Activated naive CD8-positive, alpha-beta T cell treated with anti-CD3 and anti-CD28 coated beads for 36 hours (primary cell): ENCODE results near the gene CACNA1C. TPM values are rescaled to one million over a fixed set of nuclear protein-coding genes. Genes with fewer than 3 reads are reported as not detected.
A peak's percentile ranks its signal among the peaks of the same experiment; 100 is the strongest.

Experiments used
- DNase-seq: peaks from one replicate; pipeline ENCODE4 v3.0.0; 2021
- H3K27ac Mint-ChIP-seq: one replicate; pipeline ENCODE4 v1.8.0; 2022; ENCODE audit warnings: mild to moderate bottlenecking, moderate library complexity, mixed read lengths
- H3K27me3 Mint-ChIP-seq: one replicate; pipeline ENCODE4 v1.8.0; 2022; ENCODE audit warnings: mild to moderate bottlenecking, mixed read lengths
- H3K36me3 Mint-ChIP-seq: one replicate; pipeline ENCODE4 v1.8.0; 2021; ENCODE audit warnings: mild to moderate bottlenecking, mixed read lengths
- H3K4me1 Mint-ChIP-seq: one replicate; pipeline ENCODE4 v1.8.0; 2021; ENCODE audit warnings: mixed read lengths
- H3K4me3 Mint-ChIP-seq: one replicate; pipeline ENCODE4 v1.8.0; 2022; ENCODE audit warnings: mild to moderate bottlenecking, moderate library complexity, mixed read lengths
- H3K9me3 Mint-ChIP-seq: one replicate; pipeline ENCODE4 v1.8.0; 2022; ENCODE audit warnings: mixed read lengths
- total RNA-seq, 2 experiments: library from RNA; stranded (reverse); gene quantifications; one replicate each; pipeline ENCODE4 v1.2.3, GENCODE V29; 2021

The CACNA1C gene
- total RNA-seq, 2 experiments from 2014 or later: 0.02 to 0.14 TPM

DNA sequence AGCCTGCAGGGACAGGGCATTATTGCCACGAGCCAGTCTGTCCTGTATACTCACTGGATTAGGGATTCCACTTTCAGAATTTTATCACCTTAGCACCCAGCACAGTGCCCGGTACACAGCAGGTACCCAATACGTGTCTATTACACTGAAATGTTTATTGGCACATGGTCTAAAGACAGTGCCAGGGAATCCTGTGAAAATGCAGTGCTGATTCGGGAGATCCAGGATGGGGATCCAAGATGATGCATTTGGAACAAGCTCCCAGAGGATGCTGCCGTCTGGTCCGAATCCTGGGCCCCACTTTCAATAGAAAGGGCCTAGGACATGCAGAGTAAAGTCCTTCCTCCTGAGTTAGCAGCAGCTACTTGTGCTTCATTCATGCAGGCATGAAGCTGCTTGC lies 230.7 kb downstream of the CACNA1C start:
- no peak overlapping the region for H3K27ac Mint-ChIP-seq
- H3K4me3 Mint-ChIP-seq: no peak overlapping the region
- peaks cover 7% of the 10 kb centered on the region for H3K9me3 Mint-ChIP-seq
- no peak for DNase-seq
- peaks cover 15% of the 10 kb centered on the region for H3K27me3 Mint-ChIP-seq
- peaks cover 10% of the 10 kb centered on the region for H3K4me1 Mint-ChIP-seq
- no peaks in the 10 kb centered on the region for H3K36me3 Mint-ChIP-seq

DNA sequence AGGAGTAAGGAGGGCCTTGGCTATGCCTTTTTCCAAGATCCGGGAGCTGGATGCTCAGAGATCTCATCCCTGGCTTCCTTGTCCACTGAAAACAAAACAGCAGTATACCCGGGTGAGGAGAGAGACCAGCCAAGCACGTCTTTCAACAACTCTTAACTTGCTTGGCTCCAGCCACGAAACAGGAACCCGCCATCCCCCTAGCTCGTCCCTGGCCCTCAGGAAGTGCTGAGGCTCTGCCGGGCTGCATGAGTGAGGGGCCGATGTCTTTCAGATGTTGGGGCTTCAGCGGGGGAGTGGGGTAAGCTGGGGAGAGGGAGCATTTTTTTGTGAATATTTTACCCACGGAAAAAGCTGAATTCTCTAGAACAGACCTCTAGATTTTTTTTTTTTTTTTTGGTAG lies 231.1 kb downstream of the CACNA1C start:
- Mint-ChIP-seq H3K4me3 (no peak overlapping the region), H3K27ac (no peak overlapping the region), H3K4me1 (peaks cover 10% of the 10 kb centered on the region), H3K27me3 (peaks cover 15% of the 10 kb centered on the region), H3K36me3 (no peaks in the 10 kb centered on the region), H3K9me3 (peaks cover 7% of the 10 kb centered on the region)
- DNase-seq: no peak

DNA sequence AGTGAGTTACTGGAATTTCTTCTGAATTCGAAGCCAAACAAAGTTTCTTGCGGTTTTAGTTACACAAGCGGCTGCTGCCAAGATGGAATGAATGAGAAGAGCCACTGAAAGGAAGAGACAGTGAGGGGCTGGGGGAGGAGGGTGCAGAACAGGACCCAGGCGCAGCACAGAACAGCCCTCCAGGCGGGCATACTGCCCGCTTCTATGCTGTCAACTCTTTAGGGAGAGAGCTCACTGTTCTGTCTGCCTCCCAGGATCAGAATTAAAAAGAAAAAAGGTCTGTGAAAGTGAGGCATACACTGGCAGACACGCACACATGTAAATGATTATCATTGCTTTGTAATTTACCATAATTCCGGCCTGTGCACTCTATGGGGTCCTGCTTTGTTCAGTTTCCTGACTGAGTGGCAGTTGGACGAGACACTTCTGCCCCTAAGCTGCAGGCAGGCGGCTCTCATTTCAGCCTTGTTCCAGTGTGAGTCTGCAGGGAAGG lies 231.6 kb downstream of the CACNA1C start:
- Mint-ChIP-seq H3K9me3 (peaks cover 7% of the 10 kb centered on the region), H3K27me3 (peaks cover 15% of the 10 kb centered on the region), H3K4me3 (no peak overlapping the region), H3K27ac (no peak overlapping the region), H3K4me1 (peaks cover 10% of the 10 kb centered on the region), H3K36me3 (no peaks in the 10 kb centered on the region)
- DNase-seq: no peak

DNA sequence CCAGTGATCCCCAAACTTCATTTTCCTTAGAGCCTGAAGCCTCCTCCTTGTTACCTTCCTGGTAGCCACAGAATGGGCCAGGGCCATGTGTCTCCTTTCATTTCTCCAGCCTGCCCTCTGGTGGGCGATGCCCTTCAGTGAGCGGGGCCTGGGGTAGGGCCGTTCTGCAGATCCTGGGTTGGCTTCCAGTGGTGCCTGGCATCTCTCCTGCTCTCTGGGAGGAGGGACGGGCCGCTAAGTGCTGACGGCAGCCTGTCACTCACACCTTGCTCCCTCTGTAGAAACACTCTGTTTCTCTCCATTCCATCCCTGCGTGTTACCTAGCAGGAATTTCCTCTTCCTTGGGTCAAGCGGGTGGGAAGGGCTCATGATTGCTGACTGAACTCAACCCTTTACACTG lies 232.1 kb downstream of the CACNA1C start:
- peaks cover 10% of the 10 kb centered on the region for H3K4me1 Mint-ChIP-seq
- no peaks in the 10 kb centered on the region for H3K36me3 Mint-ChIP-seq
- peak; percentile 40 for DNase-seq
- H3K27ac Mint-ChIP-seq: no peak overlapping the region
- no peak overlapping the region for H3K4me3 Mint-ChIP-seq
- H3K9me3 Mint-ChIP-seq: peaks cover 7% of the 10 kb centered on the region
- peaks cover 15% of the 10 kb centered on the region for H3K27me3 Mint-ChIP-seq

DNA sequence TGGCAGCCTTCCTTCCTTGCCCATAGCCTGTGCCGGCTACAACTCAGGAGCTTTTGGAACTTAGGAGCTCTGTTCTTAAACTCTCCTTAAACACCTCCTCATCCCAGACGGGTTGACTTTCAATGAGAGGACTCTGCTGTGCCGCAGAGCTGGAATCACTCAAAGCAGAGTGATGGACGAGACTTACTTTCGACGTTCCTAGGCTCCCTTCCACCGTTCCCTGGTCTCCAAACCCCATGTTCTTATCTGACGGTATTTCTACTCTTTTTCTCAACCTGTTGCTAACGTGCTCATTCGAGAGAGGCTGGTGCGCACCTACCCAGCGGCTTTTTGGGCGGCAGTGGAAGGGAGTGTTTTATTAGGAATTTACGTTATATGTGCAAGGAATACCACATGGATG lies 232.7 kb downstream of the CACNA1C start:
- Mint-ChIP-seq H3K9me3 (peaks cover 7% of the 10 kb centered on the region), H3K36me3 (no peaks in the 10 kb centered on the region), H3K4me1 (peaks cover 10% of the 10 kb centered on the region), H3K4me3 (no peak overlapping the region), H3K27ac (no peak overlapping the region), H3K27me3 (peaks cover 15% of the 10 kb centered on the region)
- DNase-seq: no peak

DNA sequence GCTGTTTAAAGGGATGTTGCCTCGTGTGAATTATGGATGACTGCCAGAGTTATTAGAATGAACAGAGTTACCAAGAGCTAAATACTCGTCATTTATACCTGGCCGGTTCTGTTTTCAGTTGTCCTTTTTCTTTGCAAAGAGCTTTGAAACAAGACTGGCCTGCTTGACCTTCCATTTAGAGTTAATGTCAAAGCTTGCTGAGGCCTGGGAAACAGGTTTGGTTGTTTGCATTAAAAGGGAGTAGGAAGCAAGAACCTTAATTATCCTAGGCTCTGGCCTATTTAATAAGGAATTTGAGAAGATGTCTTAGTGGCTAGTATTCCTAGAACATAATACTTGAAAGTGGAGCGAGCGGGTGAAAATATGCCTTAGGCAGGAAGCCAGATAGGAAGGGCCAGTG lies 233.3 kb downstream of the CACNA1C start:
- no peak overlapping the region for H3K4me3 Mint-ChIP-seq
- no peak for DNase-seq
- H3K4me1 Mint-ChIP-seq: peaks cover 10% of the 10 kb centered on the region
- H3K9me3 Mint-ChIP-seq: peaks cover 4% of the 10 kb centered on the region
- peaks cover 15% of the 10 kb centered on the region for H3K27me3 Mint-ChIP-seq
- H3K36me3 Mint-ChIP-seq: no peaks in the 10 kb centered on the region
- no peak overlapping the region for H3K27ac Mint-ChIP-seq

DNA sequence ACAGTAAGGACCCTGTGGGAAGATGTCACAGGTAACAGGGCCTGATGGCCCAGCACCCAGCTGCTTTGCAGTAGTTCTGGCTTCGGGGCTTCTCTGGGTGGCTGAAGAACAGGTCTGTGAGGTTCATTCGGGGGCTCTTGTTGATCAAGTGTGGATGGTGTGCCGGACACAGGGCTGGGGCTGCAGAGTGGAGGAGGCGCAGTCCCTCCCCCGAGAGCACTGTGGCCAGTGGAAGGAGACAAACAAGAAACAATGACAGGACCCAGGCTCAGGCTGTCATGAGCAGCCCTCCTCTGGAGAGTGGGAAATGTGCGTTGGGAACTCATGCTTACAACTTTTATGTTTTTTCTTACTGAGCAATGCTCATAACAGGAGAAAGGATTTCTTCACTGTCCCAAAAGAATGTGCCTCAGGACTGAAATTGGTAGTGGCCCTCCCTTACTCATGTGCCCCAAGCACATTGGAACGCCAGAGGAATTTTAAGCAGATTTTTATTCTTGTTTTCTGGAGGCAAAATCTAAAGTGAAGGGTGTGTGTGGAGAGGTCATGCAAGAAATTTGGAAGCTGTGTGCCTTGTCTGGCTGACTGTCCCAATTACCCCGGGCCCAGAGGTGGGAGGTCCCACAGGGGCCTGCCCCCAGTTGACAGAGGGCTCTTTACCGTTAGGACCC lies 233.8 kb downstream of the CACNA1C start:
- Mint-ChIP-seq H3K27me3 (peaks cover 15% of the 10 kb centered on the region), H3K27ac (no peak overlapping the region), H3K36me3 (no peaks in the 10 kb centered on the region), H3K9me3 (peaks cover 2% of the 10 kb centered on the region), H3K4me1 (peaks cover 10% of the 10 kb centered on the region), H3K4me3 (no peak overlapping the region)
- DNase-seq: no peak

DNA sequence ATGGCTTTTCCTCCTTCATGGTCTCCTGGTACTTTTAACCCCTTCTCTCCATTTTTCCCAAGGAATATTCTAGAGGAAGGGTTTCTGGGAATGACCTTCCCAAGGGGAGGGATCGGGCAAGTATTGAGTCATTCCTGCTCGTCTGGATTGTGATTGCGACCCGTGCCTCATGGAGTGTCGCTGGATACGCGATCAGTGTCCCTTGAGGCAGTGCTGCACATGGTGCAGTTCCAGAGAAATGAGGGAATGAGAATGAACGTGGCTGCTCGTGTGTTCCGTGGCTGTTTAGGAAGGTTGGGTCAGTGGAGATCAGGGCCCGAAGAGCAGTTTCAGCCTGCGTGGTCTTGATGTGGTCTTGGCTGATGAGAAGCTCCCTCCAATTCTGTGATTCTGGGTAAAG lies 234.4 kb downstream of the CACNA1C start:
- Mint-ChIP-seq H3K36me3 (no peaks in the 10 kb centered on the region), H3K27ac (no peak overlapping the region), H3K9me3 (no peaks in the 10 kb centered on the region), H3K4me3 (no peak overlapping the region), H3K27me3 (peaks cover 11% of the 10 kb centered on the region), H3K4me1 (peaks cover 10% of the 10 kb centered on the region)
- DNase-seq: no peak

DNA sequence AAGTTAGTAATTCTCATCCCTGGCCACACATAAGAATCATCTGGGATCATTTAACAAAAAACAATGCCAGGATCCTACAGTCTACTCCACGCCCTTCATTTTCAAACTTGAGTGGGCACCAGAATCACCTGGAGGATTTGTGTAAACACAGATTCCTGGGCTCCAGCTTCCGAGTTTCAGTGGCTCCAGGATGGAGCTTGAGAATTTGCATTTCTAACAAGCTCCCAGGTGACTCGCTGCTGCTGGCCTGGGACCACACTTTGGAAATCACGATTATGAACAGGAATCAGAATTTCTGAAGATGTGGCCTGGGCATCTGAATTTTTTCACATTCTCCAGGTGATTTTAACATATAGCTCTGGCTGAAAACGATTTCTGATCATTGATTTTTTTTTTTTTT lies 234.8 kb downstream of the CACNA1C start:
- Mint-ChIP-seq H3K36me3 (no peaks in the 10 kb centered on the region), H3K27me3 (peaks cover 11% of the 10 kb centered on the region), H3K9me3 (no peaks in the 10 kb centered on the region), H3K4me1 (peaks cover 10% of the 10 kb centered on the region), H3K4me3 (no peak overlapping the region), H3K27ac (no peak overlapping the region)
- no peak for DNase-seq

DNA sequence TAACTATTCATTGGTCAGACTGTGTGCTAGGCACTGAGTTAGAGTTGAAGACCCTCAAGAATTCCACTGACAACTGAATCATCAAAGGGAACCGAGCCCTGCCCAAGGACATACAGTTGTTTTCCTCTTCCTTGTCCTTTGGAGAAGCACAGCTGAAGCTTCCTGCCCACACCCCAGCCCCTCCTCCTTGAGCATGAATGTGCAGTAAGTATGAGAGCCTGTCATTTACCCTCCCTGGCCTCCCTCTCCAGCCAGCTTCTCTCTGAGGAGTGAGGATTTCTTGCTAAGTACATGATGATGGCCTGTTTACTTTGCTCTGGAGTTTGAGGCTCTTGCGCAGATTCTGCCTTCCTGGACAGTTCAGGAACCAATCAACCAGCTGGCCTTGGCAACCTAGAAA lies 235.2 kb downstream of the CACNA1C start:
- Mint-ChIP-seq H3K36me3 (no peaks in the 10 kb centered on the region), H3K27me3 (peaks cover 7% of the 10 kb centered on the region)

DNA sequence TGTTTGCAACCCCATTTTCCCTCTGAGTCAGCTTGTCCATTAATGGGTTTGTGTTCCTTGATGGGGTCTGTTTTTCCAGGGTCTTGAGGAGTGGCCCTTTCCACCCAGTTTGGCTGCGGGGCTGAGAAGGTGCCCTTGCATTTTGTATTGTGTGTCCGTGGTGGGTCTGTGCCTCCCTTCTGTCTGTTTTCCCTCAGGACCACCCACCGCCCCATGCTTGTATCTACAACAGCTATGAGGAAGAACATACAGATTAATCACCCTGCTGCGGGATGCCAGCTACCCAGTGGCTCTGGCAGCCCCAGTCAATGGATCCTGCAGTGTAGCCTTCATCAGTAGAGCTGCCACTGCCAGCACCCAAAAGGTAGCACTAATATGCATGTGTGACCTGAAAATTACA lies 235.7 kb downstream of the CACNA1C start:
- no peak overlapping the region for H3K27ac Mint-ChIP-seq
- H3K4me1 Mint-ChIP-seq: peaks cover 10% of the 10 kb centered on the region
- H3K36me3 Mint-ChIP-seq: no peaks in the 10 kb centered on the region
- no peaks in the 10 kb centered on the region for H3K9me3 Mint-ChIP-seq
- no peak overlapping the region for H3K4me3 Mint-ChIP-seq
- no peak for DNase-seq
- peaks cover 4% of the 10 kb centered on the region for H3K27me3 Mint-ChIP-seq

More for the DNA sequence above, 235.2 kb downstream of the CACNA1C start:
- no peak for DNase-seq
- Mint-ChIP-seq H3K27ac (no peak overlapping the region), H3K9me3 (no peaks in the 10 kb centered on the region), H3K4me3 (no peak overlapping the region), H3K4me1 (peaks cover 10% of the 10 kb centered on the region)

DNA sequence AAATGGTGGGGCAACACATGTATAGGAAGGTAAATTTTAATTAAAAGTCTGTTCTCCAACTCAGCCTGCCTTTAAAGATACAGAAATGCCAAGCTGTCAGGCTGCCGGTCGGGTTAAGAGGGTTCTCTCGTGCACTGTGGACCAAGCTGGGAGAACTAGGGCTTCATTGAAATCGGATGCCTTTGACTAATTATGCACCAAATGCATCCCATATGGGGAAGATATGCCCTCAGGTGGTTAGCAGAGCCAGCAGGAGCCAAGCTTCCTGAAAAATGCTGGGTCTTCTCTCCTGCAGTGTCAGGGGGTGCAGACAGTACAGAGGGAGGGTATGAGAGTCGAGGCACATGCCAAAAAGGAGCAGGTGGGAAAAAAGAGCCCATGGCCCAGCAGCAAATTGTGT lies 236.1 kb downstream of the CACNA1C start:
- no peak overlapping the region for H3K27ac Mint-ChIP-seq

DNA sequence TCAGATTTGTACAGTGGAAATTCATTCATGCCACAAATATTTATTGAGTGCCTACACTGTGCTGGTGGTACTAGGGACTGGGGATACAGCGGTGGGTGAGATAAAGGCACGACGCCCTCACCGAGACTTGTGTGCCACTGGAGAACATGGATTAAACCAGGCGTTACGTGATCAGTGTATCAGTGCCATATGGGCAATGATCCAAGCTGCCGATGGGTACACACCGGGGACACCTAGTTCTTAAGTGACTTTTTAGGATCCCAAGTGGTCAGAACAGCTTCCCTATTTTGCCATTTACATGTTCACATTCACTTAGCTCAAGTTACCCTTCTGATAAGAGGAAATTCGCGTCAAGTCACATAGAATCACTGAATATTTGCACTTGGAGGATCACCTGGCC lies 236.7 kb downstream of the CACNA1C start:
- DNase-seq: no peak
- peaks cover 3% of the 10 kb centered on the region for H3K4me1 Mint-ChIP-seq
- no peaks in the 10 kb centered on the region for H3K9me3 Mint-ChIP-seq
- H3K27ac Mint-ChIP-seq: no peak overlapping the region
- no peaks in the 10 kb centered on the region for H3K36me3 Mint-ChIP-seq
- peaks cover 4% of the 10 kb centered on the region for H3K27me3 Mint-ChIP-seq
- no peak overlapping the region for H3K4me3 Mint-ChIP-seq

More for the DNA sequence above, 236.1 kb downstream of the CACNA1C start:
- H3K4me3 Mint-ChIP-seq: no peak overlapping the region
- no peaks in the 10 kb centered on the region for H3K36me3 Mint-ChIP-seq
- H3K4me1 Mint-ChIP-seq: peaks cover 9% of the 10 kb centered on the region
- peaks cover 4% of the 10 kb centered on the region for H3K27me3 Mint-ChIP-seq
- no peak for DNase-seq
- no peaks in the 10 kb centered on the region for H3K9me3 Mint-ChIP-seq

DNA sequence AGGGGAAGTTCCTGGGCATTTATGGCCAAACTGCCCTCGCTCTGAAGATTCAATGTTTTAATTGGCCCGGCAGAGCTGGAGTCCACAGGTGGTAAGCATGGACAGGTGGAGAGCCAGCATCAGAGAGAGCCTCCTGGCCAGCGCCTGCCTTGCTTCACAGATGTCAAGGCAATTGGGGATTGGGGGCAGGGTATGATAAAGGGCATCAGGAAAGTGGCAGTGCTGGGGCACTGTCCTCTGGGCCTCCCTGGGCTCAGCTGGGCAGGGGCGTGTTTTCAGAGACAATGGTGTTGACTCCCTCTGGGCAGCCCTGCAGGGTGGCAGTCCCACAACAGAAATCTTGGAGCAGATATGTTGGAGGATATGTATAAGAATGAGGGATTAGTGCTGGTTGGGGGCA lies 237.3 kb downstream of the CACNA1C start:
- Mint-ChIP-seq H3K27me3 (peaks cover under 1% of the 10 kb centered on the region), H3K36me3 (no peaks in the 10 kb centered on the region), H3K27ac (no peak overlapping the region), H3K9me3 (no peaks in the 10 kb centered on the region), H3K4me1 (peaks cover 6% of the 10 kb centered on the region), H3K4me3 (no peak overlapping the region)
- no peak for DNase-seq

DNA sequence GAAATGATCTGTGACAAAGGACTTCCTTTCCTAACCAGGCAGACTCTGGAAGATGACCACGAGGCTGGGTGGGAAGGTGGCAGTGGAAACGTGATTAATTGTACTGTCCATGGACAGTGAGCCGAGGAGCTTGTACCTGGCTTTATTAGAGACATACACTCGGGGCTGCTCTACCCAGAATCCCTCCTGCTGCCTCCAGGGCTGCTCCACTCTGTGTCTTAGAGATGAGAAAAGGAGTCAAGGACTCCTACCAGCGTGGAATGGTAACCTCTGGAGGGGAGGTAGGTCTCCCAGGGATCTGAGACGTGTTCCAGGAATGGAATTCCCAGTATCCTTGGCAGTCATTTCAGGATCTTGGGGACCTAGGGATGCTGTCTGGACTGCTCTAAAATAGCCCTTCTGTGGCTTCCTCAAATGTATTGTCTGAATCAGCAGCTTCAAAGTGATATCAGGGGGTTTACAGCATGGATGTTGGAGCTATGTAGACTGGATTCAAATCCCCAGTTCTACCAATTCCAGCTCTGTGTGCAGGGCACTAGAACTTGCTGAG lies 237.8 kb downstream of the CACNA1C start:
- no peak for DNase-seq
- Mint-ChIP-seq H3K27ac (no peak overlapping the region), H3K4me1 (peaks cover 10% of the 10 kb centered on the region), H3K9me3 (no peaks in the 10 kb centered on the region), H3K36me3 (no peaks in the 10 kb centered on the region), H3K4me3 (no peak overlapping the region), H3K27me3 (no peaks in the 10 kb centered on the region)

DNA sequence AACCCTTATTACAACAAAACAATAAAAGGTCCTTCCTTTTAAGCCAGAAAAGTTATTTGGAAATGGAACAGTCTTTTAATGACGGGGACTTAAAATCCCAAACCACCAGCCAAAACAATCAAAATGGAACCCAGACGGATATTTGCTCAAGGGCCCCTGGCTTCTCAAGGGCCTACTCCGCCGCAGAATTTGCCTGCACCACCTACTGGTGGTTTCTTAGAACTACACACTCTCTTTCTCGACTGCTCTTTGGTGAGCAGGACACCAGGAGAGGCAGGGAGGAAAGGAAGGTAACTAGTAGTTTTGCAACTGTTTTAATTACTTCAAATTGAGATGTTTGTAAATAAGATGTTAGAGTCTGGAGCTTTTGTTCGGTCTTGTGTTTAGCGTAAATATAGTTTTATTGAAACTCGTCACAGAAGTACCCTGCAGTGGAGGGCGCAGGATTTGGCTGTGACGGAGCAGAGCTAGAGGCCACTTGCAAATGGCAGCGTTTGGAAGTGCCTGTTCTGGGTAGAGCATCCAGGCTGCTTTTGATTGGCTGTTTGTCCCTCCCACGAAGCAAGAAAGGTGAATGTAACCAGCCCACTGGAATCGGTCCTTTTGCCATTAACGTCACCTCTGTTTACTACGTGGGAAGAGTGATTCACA lies 238.5 kb downstream of the CACNA1C start:
- H3K4me1 Mint-ChIP-seq: peaks cover 14% of the 10 kb centered on the region
- no peak overlapping the region for H3K27ac Mint-ChIP-seq
- no peaks in the 10 kb centered on the region for H3K36me3 Mint-ChIP-seq
- no peaks in the 10 kb centered on the region for H3K9me3 Mint-ChIP-seq
- no peaks in the 10 kb centered on the region for H3K27me3 Mint-ChIP-seq
- H3K4me3 Mint-ChIP-seq: no peak overlapping the region
- peak; percentile 21 for DNase-seq
